ENCODE results near the gene UBE2I.

The UBE2I gene

DNA sequence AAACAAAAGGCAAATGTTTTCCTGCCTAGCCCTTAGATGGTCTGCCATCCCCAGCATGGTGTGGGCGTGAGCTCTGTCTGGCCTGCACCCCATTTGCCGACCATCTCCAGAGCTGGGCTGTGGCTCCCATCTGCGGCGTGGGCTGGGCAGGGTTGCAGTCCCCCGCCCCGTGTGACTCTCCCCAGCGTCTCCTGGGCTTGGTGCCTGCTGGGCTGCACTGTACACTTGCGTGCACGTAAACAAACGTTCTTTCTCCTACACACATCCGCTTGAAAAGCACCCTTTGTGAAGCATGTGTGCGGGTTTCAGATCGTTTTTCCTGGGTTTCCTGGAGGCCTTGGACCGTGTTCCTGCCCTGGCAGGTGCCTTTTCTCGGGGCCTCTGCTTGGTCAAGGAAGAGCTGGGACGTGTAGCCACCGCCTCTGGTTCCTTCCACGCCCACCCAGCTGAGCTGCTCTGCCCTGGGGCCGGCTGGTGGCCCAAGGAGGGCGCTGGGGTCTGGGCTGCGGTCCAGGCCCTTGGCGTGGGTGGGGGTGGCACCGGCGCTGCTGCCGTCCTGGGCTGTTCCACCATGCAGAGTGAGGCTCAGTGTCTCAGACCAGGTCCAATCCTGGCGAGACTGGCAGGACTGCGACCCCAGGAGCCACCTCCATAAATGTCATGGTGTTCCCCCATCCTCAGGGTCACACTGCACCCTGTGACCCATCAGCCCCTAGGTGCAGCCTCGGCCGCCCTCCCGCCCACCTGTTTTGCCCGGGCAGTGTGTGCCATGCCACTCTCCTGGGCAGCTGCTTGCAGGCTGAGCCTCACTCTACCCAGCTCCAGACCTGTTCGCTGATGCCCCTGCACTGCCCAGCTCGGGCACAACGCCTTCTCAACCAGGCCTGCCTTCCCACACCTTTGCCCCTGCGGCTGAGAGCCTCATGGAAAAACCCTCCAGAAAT, 14.1 kb downstream of the UBE2I start:
- DNase-seq, result no peak
- TF ChIP-seq EZH2phosphoT487 (IDR thresholded peaks at IDR 0.05; ENCODE audit: low read length), result no peak
- no peak for TF ChIP-seq EZH2 (optimal IDR thresholded peaks at IDR 0.05; ENCODE audit: low read depth, low read length)
- TF ChIP-seq CTCF (IDR thresholded peaks at IDR 0.05; ENCODE audit: low read length), result no peak
- H3K9me2 ChIP-seq (replicated peaks; ENCODE audit: insufficient read depth, low read length), result no peaks in the 10 kb centered on the region
- no peaks in the 10 kb centered on the region for H3K9me3 ChIP-seq (replicated peaks; ENCODE audit: insufficient read depth, low read length)
- no peaks in the 10 kb centered on the region for H3K4me1 ChIP-seq (ENCODE audit: low read length)
- 0 out of 2 replicates have a peak, but pooled peaks cover 3% of the 10 kb centered on the region for H3K36me3 ChIP-seq (replicated peaks; ENCODE audit: insufficient read depth, low read length)
- no peak overlapping the region for H2AFZ ChIP-seq (ENCODE audit: low read length)
- H3K4me2 ChIP-seq (ENCODE audit: low read depth, low read length), result no peak overlapping the region
- no peak overlapping the region for H3K27ac ChIP-seq (ENCODE audit: low read length)
- no peak overlapping the region for H3K4me3 ChIP-seq (ENCODE audit: low read length)
- H3K9ac ChIP-seq (ENCODE audit: low read length), result no peak overlapping the region
- no peaks in the 10 kb centered on the region for H4K20me1 ChIP-seq (ENCODE audit: insufficient read depth, low read length)
- no peaks in the 10 kb centered on the region for H3K27me3 ChIP-seq (replicated peaks; ENCODE audit: insufficient read depth, low read length)
- H3K79me2 ChIP-seq (ENCODE audit: low read length), result peaks cover 8% of the 10 kb centered on the region
- H3F3A ChIP-seq (ENCODE audit: insufficient read depth, low read length), result no peaks in the 10 kb centered on the region

GRCh38 chr16:1324286-1324826, 14.9 kb downstream of the UBE2I start:
- no peaks in the 10 kb centered on the region for H3K27me3 ChIP-seq (replicated peaks; ENCODE audit: insufficient read depth, low read length)
- H3K27ac ChIP-seq (ENCODE audit: low read length), result no peak overlapping the region
- H4K20me1 ChIP-seq (ENCODE audit: insufficient read depth, low read length), result no peaks in the 10 kb centered on the region
- no peaks in the 10 kb centered on the region for H3F3A ChIP-seq (ENCODE audit: insufficient read depth, low read length)
- H3K4me3 ChIP-seq (ENCODE audit: low read length), result no peak overlapping the region
- no peaks in the 10 kb centered on the region for H3K9me3 ChIP-seq (replicated peaks; ENCODE audit: insufficient read depth, low read length)
- H3K9me2 ChIP-seq (replicated peaks; ENCODE audit: insufficient read depth, low read length), result no peaks in the 10 kb centered on the region
- H2AFZ ChIP-seq (ENCODE audit: low read length), result no peak overlapping the region
- DNase-seq, result no peak
- no peak overlapping the region for H3K9ac ChIP-seq (ENCODE audit: low read length)
- H3K4me1 ChIP-seq (ENCODE audit: low read length), result no peaks in the 10 kb centered on the region
- H3K36me3 ChIP-seq (replicated peaks; ENCODE audit: insufficient read depth, low read length), result 0 out of 2 replicates have a peak, but pooled peaks cover 3% of the 10 kb centered on the region
- TF ChIP-seq EZH2phosphoT487 (IDR thresholded peaks at IDR 0.05; ENCODE audit: low read length) (no peak), CTCF (IDR thresholded peaks at IDR 0.05; ENCODE audit: low read length) (no peak), EZH2 (optimal IDR thresholded peaks at IDR 0.05; ENCODE audit: low read depth, low read length) (no peak)
- peaks cover 2% of the 10 kb centered on the region; the same call in 1 of the 2 replicates for H3K79me2 ChIP-seq (ENCODE audit: low read length)
- H3K4me2 ChIP-seq (ENCODE audit: low read depth, low read length), result no peak overlapping the region

- Histone ChIP-seq H3K27ac (ENCODE audit: low read length) (no peak overlapping the region), H3K79me2 (ENCODE audit: low read length) (no peaks in the 10 kb centered on the region; the same call in 1 of the 2 replicates), H3K27me3 (replicated peaks; ENCODE audit: insufficient read depth, low read length) (no peaks in the 10 kb centered on the region), H3K4me3 (ENCODE audit: low read length) (no peak overlapping the region), H3K9ac (ENCODE audit: low read length) (no peak overlapping the region), H3K9me2 (replicated peaks; ENCODE audit: insufficient read depth, low read length) (no peaks in the 10 kb centered on the region), H3K4me2 (ENCODE audit: low read depth, low read length) (no peak overlapping the region), H2AFZ (ENCODE audit: low read length) (no peak overlapping the region), H3K9me3 (replicated peaks; ENCODE audit: insufficient read depth, low read length) (no peaks in the 10 kb centered on the region), H3F3A (ENCODE audit: insufficient read depth, low read length) (no peaks in the 10 kb centered on the region), H3K4me1 (ENCODE audit: low read length) (no peaks in the 10 kb centered on the region), H3K36me3 (replicated peaks; ENCODE audit: insufficient read depth, low read length) (0 out of 2 replicates have a peak, but pooled peaks cover 1% of the 10 kb centered on the region), H4K20me1 (ENCODE audit: insufficient read depth, low read length) (no peaks in the 10 kb centered on the region)
- DNase-seq, result no peak
- TF ChIP-seq EZH2phosphoT487 (IDR thresholded peaks at IDR 0.05; ENCODE audit: low read length) (no peak), CTCF (IDR thresholded peaks at IDR 0.05; ENCODE audit: low read length) (no peak), EZH2 (optimal IDR thresholded peaks at IDR 0.05; ENCODE audit: low read depth, low read length) (no peak)
Observed at GRCh38 chr16:1325261-1325660, 15.8 kb downstream of the UBE2I start.
